Measurements from ENCODE around the gene SNX8.
"Not testable (repeated sequence)": the region's sequence is repeated elsewhere in the genome, so short reads cannot be mapped to it uniquely, and the experiment has no call there.

GRCh38 chr7:2332606-2333231 is 18.5 kb upstream of the SNX8 start:
- not testable (repeated sequence) for TF ChIP-seq EZH2 (IDR thresholded peaks at IDR 0.05; ENCODE audit: borderline replicate concordance, insufficient read depth, low read depth, low read length, poor library complexity, severe bottlenecking); CTCF (IDR thresholded peaks at IDR 0.05)

Measured in B cell (primary cell).